ENCODE measurements around the gene KATNA1.

- TF ChIP-seq CEBPB (IDR thresholded peaks at IDR 0.05) (no peak), TAF1 (IDR thresholded peaks at IDR 0.05; ENCODE audit: low read depth) (no peak), EGR1 (IDR thresholded peaks at IDR 0.05) (no peak), FOXM1 (IDR thresholded peaks at IDR 0.05; ENCODE audit: borderline replicate concordance, low read depth) (no peak), RAD21 (IDR thresholded peaks at IDR 0.05; ENCODE audit: low read depth) (no peak), YY1 (IDR thresholded peaks at IDR 0.05; ENCODE audit: low read depth) (no peak), EP300 (IDR thresholded peaks at IDR 0.05; ENCODE audit: borderline replicate concordance) (no peak), TEAD4 (IDR thresholded peaks at IDR 0.05) (no peak), NFIC (IDR thresholded peaks at IDR 0.05) (no peak)
- TF ChIP-seq, protein P1, sequence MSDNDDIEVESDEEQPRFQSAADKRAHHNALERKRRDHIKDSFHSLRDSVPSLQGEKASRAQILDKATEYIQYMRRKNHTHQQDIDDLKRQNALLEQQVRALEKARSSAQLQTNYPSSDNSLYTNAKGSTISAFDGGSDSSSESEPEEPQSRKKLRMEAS (IDR thresholded peaks at IDR 0.05) = no peak
- TF ChIP-seq, protein P2, sequence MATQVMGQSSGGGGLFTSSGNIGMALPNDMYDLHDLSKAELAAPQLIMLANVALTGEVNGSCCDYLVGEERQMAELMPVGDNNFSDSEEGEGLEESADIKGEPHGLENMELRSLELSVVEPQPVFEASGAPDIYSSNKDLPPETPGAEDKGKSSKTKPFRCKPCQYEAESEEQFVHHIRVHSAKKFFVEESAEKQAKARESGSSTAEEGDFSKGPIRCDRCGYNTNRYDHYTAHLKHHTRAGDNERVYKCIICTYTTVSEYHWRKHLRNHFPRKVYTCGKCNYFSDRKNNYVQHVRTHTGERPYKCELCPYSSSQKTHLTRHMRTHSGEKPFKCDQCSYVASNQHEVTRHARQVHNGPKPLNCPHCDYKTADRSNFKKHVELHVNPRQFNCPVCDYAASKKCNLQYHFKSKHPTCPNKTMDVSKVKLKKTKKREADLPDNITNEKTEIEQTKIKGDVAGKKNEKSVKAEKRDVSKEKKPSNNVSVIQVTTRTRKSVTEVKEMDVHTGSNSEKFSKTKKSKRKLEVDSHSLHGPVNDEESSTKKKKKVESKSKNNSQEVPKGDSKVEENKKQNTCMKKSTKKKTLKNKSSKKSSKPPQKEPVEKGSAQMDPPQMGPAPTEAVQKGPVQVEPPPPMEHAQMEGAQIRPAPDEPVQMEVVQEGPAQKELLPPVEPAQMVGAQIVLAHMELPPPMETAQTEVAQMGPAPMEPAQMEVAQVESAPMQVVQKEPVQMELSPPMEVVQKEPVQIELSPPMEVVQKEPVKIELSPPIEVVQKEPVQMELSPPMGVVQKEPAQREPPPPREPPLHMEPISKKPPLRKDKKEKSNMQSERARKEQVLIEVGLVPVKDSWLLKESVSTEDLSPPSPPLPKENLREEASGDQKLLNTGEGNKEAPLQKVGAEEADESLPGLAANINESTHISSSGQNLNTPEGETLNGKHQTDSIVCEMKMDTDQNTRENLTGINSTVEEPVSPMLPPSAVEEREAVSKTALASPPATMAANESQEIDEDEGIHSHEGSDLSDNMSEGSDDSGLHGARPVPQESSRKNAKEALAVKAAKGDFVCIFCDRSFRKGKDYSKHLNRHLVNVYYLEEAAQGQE (IDR thresholded peaks at IDR 0.05; ENCODE audit: low read depth) = no peak
Observed at GRCh38 chr6:149567945-149568585, 80.4 kb downstream of the KATNA1 start.
